ENCODE measurements around the gene CSF3.

CSF3 gene

GRCh38 chr17:40063187-40063771 is 48.0 kb downstream of the CSF3 start:
- DNase-seq, result no peak

- no peak for DNase-seq
These were observed 48.8 kb downstream of the CSF3 start for GRCh38 chr17:40063901-40064531.

- DNase-seq, result no peak
These were observed 49.9 kb downstream of the CSF3 start for GRCh38 chr17:40064971-40065768.

- no peak for DNase-seq
These were observed 50.7 kb downstream of the CSF3 start for GRCh38 chr17:40065769-40066510.
